ENCODE measurements around the gene SH3GLB1.

Gene SH3GLB1

DNA sequence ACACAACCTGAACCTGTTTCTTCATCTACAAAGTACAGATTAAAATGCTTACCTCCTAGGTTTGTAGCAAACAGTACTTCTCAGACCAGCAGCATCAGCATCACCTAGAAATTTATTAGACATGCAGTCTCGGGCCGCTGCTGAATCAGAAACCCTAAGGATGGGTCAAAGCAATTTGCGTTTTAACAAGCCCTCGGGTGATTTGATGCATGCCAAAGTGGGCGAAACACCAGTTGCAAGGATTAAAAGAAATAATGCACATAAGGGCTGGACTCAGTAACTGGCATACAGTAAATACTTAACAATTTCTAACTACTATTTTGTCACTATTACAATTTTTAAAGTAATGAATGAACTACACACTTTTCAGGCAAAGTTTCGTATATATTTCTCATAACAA lies 47.5 kb downstream of the SH3GLB1 start:
- Mint-ChIP-seq H3K4me1 (ENCODE audit: low read depth) (peaks cover 14% of the 10 kb centered on the region), H3K4me3 (no peak overlapping the region), H3K27ac (no peak overlapping the region), H3K27me3 (peaks cover 20% of the 10 kb centered on the region), H3K9me3 (no peaks in the 10 kb centered on the region), H3K36me3 (ENCODE audit: low read depth) (peaks cover 2% of the 10 kb centered on the region)
- no peak for DNase-seq

DNA sequence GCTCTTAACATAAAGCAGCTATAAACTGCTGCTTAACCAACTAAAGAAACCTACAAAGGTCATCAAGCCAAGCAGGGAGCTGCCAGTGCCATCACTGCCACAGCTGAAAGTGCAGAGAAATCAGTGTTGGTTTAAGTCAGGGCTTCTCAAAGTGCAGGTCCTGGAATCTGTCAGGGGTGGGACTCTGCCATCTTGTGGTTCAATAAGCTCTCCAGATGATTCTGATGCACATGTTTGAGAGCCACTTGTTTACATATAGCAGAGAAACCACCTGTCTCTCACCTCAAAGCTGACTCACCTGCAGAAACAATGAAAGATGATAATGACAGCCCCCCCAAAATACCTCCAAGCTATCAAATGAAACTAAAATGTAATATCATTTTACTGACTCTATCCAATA lies 49.3 kb downstream of the SH3GLB1 start:
- H3K36me3 Mint-ChIP-seq (ENCODE audit: low read depth) = no peaks in the 10 kb centered on the region
- H3K4me3 Mint-ChIP-seq = no peak overlapping the region
- H3K27me3 Mint-ChIP-seq = peaks cover 20% of the 10 kb centered on the region
- no peaks in the 10 kb centered on the region for H3K9me3 Mint-ChIP-seq
- no peak for DNase-seq
- peaks cover 11% of the 10 kb centered on the region for H3K4me1 Mint-ChIP-seq (ENCODE audit: low read depth)
- no peak overlapping the region for H3K27ac Mint-ChIP-seq

DNA sequence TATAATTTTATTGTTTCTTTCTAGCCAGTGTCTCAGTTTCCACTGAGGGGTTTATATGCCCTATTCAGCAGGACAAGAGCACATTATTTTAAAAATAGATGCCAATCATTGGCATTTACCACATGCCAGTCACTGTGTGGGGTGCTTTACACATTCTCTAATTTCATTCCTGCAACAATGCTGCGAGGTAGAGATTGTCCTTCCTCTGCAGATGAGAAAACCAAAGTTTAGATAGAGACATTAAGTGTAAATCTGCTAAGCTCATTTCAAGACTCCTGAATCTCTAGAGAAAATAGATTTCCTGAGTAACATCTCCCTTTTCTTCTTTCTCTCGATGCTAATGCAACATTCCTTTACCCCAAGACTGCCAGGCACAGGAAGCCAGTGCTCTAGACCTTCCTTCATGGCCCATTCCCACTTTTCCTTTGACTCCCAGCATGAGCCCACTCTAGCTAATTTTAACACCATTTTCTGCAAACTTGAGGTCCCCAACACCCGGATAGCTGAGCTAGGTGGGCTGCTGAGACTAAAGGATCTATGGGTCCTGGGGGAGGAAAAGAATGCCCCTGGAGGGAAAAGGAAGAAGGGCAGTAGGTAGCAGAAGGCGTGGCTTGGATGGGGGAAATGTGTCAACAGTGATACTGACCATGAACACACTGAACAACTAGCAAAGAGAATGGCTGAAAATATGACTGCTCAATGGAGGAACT lies 50.0 kb downstream of the SH3GLB1 start:
- no peak for DNase-seq
- H3K4me3 Mint-ChIP-seq = no peak overlapping the region
- H3K27me3 Mint-ChIP-seq = peaks cover 20% of the 10 kb centered on the region
- H3K36me3 Mint-ChIP-seq (ENCODE audit: low read depth) = no peaks in the 10 kb centered on the region
- H3K9me3 Mint-ChIP-seq = peaks cover 2% of the 10 kb centered on the region
- H3K4me1 Mint-ChIP-seq (ENCODE audit: low read depth) = peaks cover 6% of the 10 kb centered on the region
- no peak overlapping the region for H3K27ac Mint-ChIP-seq

DNA sequence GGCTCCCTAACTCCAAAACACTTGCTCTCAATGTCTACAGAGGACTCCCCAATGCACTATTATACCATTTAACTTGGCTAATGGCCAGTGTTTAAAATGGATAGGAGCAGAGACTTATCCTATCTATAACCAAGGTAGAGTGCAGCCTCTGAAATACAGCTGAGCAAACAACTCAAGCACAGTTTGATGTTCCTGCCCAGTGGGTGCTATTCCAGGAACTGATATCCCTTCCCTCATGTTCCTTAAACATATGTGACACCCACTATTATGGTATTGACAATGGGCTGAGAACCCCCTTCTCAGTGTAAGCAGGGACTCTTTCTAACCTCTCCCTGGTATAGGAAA lies 51.7 kb downstream of the SH3GLB1 start:
- Mint-ChIP-seq H3K4me1 (ENCODE audit: low read depth) (peaks cover 2% of the 10 kb centered on the region), H3K27ac (no peak overlapping the region), H3K27me3 (peaks cover 20% of the 10 kb centered on the region), H3K4me3 (no peak overlapping the region), H3K36me3 (ENCODE audit: low read depth) (no peaks in the 10 kb centered on the region), H3K9me3 (peaks cover 6% of the 10 kb centered on the region)
- no peak for DNase-seq

DNA sequence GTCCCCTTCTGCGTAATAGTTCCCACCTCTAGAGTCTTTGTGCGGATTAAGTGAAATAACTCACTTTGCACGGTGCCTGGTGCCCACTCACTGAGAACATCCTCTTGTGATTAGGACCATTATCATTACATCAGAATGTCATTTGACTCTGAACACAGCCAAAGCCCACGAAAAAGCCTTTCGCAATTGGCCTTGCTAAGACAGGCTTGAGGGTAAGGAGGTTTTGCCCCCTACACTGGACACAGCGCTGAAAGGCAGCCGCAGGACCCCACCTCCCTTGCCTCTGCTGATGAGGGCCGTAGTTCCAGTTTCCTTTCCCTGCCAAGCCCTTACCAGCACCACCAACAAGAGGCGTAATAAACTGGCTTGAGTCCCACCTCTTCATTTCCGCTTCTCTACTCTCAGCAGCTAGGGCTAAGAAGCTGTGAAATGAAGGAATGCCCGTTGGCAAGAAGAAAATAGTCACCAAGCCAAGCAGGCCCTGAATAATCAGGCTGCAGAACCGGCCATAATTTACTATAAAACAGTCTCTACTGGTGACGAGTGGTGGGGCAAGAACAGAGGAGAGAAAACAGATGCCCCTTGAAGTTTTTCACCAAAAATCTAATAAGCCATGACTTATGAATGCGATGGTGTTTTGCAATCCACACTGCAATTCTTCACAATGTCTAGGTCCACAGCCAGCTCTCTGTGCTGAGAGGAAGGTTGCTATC lies 53.1 kb downstream of the SH3GLB1 start:
- DNase-seq = no peak
- Mint-ChIP-seq H3K4me3 (no peak overlapping the region), H3K36me3 (ENCODE audit: low read depth) (no peaks in the 10 kb centered on the region), H3K9me3 (peaks cover 6% of the 10 kb centered on the region), H3K27me3 (peaks cover 23% of the 10 kb centered on the region), H3K4me1 (ENCODE audit: low read depth) (peaks cover 2% of the 10 kb centered on the region), H3K27ac (no peak overlapping the region)

DNA sequence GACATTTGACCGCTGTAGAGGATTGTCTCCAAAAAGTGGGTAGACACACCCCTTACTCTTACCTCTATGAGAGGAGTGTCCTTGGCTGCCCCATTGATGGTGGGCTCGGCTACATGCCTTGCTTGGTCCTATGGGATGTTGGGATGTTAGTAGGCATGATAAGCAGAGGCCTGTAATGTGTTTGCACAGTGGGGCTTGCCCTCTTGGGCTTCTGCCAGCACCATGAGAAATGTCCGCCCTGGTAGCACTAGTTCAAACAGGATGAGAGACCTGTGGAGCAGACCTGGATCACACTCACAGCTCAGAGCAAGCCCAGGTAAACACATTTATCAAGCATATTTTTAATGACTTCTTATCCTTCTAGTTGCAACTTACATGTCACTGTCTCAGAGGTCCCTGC lies 54.2 kb downstream of the SH3GLB1 start:
- Mint-ChIP-seq H3K9me3 (peaks cover 6% of the 10 kb centered on the region), H3K4me1 (ENCODE audit: low read depth) (peaks cover 2% of the 10 kb centered on the region), H3K27ac (no peak overlapping the region), H3K27me3 (peaks cover 24% of the 10 kb centered on the region), H3K36me3 (ENCODE audit: low read depth) (no peaks in the 10 kb centered on the region), H3K4me3 (no peak overlapping the region)
- no peak for DNase-seq

DNA sequence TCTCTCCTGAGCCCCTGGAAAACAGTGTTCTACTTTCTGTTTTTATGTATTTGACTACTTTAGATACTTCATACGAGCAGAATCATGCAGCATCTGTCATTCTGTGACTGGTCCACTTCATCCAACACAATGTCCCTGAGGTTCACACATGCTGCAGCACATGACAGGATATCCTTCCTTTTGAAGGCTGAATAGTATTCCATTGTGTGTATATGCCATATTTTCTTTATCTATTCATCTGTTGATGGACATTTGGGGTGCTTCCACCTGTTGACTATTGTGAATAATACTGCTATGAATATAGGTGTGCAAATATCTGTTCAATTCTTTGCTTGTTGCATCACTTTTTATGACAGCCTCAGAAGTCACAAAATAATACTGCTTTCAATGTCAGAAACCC lies 55.8 kb downstream of the SH3GLB1 start:
- no peak for DNase-seq

DNA sequence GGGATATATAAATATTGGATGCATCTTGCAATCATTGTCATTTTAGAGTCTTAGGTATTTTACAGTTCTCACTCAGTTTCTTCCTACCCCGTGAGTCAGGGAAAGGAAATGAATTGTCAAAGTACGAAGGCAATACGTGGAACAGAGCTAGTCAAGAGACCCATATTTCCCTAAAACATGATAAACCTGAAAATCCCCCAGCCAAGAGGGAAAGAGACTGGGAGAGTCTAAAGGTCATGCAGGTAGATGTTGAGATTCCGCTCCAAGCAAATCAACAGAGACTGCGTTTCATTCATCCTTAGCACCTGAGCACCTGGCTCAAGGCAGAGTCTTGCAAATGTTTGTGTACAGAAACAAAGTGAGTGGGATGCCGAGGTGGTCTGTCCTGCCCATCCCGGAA lies 58.0 kb downstream of the SH3GLB1 start:
- H3K36me3 Mint-ChIP-seq (ENCODE audit: low read depth) = no peaks in the 10 kb centered on the region
- DNase-seq = no peak

More for the DNA sequence above, 55.8 kb downstream of the SH3GLB1 start:
- Mint-ChIP-seq H3K27ac (no peak overlapping the region), H3K27me3 (peaks cover 19% of the 10 kb centered on the region), H3K9me3 (peaks cover 6% of the 10 kb centered on the region), H3K36me3 (ENCODE audit: low read depth) (no peaks in the 10 kb centered on the region), H3K4me3 (no peak overlapping the region), H3K4me1 (ENCODE audit: low read depth) (no peaks in the 10 kb centered on the region)

DNA sequence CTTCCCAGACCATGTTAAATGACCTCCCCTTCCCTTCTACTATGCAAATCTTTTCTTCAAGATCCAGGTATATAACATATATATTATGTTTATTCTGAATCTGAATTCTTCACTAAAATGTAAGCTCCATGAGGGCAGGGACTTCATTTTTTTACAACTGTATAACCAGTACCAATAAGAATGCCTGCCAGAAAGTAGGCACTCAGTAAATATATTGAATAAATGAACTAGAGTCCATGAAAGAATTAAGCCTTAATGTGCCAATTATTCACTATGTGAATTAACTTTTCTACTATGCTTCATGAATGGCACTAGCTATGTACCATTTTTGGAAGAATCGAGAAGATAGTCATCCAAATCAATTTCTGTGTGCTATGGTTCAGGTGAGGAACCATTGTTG lies 60.1 kb downstream of the SH3GLB1 start:
- Mint-ChIP-seq H3K4me3 (no peak overlapping the region), H3K27ac (no peak overlapping the region), H3K27me3 (peaks cover 16% of the 10 kb centered on the region), H3K36me3 (ENCODE audit: low read depth) (no peaks in the 10 kb centered on the region), H3K9me3 (peaks cover 3% of the 10 kb centered on the region), H3K4me1 (ENCODE audit: low read depth) (no peaks in the 10 kb centered on the region)
- no peak for DNase-seq

More for the DNA sequence above, 58.0 kb downstream of the SH3GLB1 start:
- Mint-ChIP-seq H3K27ac (no peak overlapping the region), H3K9me3 (peaks cover 6% of the 10 kb centered on the region), H3K4me1 (ENCODE audit: low read depth) (no peaks in the 10 kb centered on the region), H3K4me3 (no peak overlapping the region), H3K27me3 (peaks cover 16% of the 10 kb centered on the region)

DNA sequence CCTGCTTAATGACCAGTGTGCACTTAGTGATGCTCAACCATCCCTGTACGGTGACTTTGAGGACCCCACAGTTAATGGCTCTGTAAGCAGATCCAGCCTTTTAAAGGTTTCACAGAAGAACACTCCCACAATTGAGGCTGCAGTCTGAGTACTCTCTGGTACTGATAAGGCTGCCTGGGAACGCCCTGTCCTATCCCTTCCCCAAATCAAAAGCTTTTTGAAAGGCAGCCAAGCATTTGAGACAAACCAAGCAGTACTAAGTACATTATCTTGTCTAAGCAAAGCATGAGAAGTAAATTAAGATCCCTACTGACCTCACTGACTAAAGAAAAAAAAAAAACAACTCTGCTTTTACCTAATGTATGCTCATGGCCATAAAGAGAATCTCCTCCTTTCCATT lies 60.7 kb downstream of the SH3GLB1 start:
- no peak overlapping the region for H3K4me3 Mint-ChIP-seq
- H3K36me3 Mint-ChIP-seq (ENCODE audit: low read depth) = no peaks in the 10 kb centered on the region
- H3K27ac Mint-ChIP-seq = no peak overlapping the region
- peaks cover under 1% of the 10 kb centered on the region for H3K9me3 Mint-ChIP-seq
- no peaks in the 10 kb centered on the region for H3K4me1 Mint-ChIP-seq (ENCODE audit: low read depth)
- no peak for DNase-seq
- peaks cover 16% of the 10 kb centered on the region for H3K27me3 Mint-ChIP-seq

DNA sequence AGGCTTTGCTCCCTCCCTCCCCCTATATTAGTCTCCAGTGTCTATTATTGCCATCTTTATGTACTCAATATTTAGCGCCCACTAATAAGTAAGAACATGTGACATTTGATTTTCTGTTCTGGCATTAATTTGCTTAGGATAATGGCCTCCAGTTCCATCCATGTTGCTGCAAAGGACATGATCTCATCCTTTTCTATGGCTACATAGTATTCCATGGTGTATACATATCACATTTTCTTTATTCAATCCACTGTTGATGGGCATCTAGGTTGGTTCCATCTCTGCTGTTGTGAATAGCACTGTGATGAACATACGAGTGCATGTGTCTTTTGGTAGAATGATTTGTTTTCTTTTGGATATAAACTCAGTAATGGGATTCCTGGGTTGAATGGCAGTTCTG lies 61.3 kb downstream of the SH3GLB1 start:
- Mint-ChIP-seq H3K36me3 (ENCODE audit: low read depth) (no peaks in the 10 kb centered on the region), H3K27me3 (peaks cover 16% of the 10 kb centered on the region)
- DNase-seq = no peak

DNA sequence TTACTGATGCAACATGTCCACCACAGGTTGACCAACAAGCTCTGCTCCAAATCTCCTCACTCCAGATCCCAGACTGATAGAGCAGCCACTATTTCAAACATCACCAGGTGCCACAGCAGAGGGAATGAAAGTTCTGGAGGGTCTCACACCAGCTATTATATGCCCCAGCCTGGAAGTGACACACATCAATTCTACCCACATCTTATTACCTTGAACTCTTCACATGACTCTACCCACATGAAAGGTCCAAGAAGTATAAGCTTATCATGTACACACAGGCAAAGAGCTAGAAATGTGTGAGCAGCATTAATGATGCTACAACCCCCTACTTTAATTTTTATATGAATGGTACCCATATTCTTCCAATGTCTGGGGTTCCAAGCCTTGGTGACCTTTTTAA lies 64.2 kb downstream of the SH3GLB1 start:
- peaks cover 9% of the 10 kb centered on the region for H3K4me1 Mint-ChIP-seq (ENCODE audit: low read depth)
- no peaks in the 10 kb centered on the region for H3K36me3 Mint-ChIP-seq (ENCODE audit: low read depth)
- no peak overlapping the region for H3K4me3 Mint-ChIP-seq
- no peaks in the 10 kb centered on the region for H3K9me3 Mint-ChIP-seq
- peaks cover 12% of the 10 kb centered on the region for H3K27me3 Mint-ChIP-seq
- DNase-seq = no peak
- no peak overlapping the region for H3K27ac Mint-ChIP-seq

More for the DNA sequence above, 61.3 kb downstream of the SH3GLB1 start:
- Mint-ChIP-seq H3K4me3 (no peak overlapping the region), H3K4me1 (ENCODE audit: low read depth) (no peaks in the 10 kb centered on the region), H3K9me3 (no peaks in the 10 kb centered on the region), H3K27ac (no peak overlapping the region)

DNA sequence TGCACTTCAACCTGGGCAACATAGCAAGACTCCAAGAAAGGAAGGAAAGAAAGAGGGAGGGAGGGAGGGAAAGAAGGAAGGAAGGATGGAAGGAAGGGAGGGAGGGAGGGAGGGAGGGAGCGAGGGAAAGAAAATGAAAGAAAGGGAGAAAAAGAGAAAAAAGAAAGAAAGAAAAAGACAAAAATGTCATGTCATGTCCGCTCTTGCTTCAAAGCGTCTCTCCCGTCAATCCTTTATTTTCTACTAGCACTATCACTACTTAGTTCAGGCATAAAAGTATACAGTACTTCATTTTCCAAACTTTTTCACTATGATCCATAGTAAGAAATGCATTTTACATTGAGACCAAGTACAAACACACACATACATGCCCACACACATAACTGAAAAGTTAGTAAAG lies 64.7 kb downstream of the SH3GLB1 start:
- Mint-ChIP-seq H3K4me1 (ENCODE audit: low read depth) (peaks cover 14% of the 10 kb centered on the region), H3K36me3 (ENCODE audit: low read depth) (no peaks in the 10 kb centered on the region), H3K4me3 (no peak overlapping the region), H3K27me3 (peaks cover 12% of the 10 kb centered on the region), H3K9me3 (no peaks in the 10 kb centered on the region), H3K27ac (no peak overlapping the region)
- DNase-seq = no peak

DNA sequence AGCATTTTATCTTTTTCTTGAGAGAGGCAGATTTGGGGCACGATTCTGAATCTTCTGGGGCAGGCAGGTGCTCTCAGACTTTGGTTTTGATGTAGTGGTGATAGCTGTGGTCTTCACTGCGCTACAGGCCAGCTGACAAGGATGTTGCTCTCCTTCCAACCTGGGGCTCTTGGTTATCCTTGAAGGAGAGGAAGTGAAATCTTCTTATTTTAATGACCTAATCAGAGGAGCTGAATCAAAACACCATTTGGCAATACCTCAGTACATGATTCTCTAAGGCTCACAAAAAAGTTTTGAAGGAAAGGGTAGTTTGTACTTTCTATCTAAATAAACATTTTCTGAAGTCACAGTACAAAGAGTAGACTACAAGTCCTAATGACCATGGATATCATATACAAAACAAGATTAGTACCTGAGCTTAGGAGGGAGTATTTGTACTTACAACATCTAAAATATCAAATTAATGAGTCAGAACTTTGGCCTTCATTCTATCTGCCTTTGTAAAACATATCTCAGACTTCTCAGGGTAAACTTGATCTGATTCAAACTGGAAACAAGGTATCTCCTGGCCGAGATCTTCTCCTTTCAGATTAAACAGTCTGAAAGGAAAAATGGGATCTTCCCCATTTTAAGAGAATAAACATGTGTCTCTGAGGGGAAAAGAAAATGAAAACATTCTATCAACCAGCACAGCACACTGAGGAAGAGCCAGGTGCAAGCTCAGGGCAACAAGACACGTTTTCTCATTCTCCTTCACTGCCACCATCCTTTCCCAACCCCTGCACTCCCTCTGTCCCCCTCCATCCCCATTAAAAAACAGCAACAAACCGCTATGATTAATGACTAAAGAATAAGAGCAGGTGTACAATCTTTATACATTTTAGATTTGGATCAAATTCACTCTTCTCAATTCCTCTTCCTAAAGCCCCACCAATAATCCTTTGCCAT lies 69.2 kb downstream of the SH3GLB1 start:
- no peak for DNase-seq

More for the DNA sequence above, 69.2 kb downstream of the SH3GLB1 start:
- no peaks in the 10 kb centered on the region for H3K27me3 Mint-ChIP-seq
- no peaks in the 10 kb centered on the region for H3K9me3 Mint-ChIP-seq
- H3K4me1 Mint-ChIP-seq (ENCODE audit: low read depth) = peaks cover 25% of the 10 kb centered on the region
- H3K4me3 Mint-ChIP-seq = peak overlapping the region; percentile 46
- H3K36me3 Mint-ChIP-seq (ENCODE audit: low read depth) = no peaks in the 10 kb centered on the region
- peak overlapping the region; percentile 69 for H3K27ac Mint-ChIP-seq

All from activated T-cell treated with anti-CD3 and anti-CD28 coated beads, Interleukin-2, amount 50 U/mL, for 24 hours (primary cell).